ENCODE data around the gene PIGR. TPM values are rescaled to one million over a fixed set of nuclear protein-coding genes. Genes with fewer than 3 reads are reported as not detected.

Gene PIGR
- total and polyA plus RNA-seq, 5 donors from 2014 or later: not detected

GRCh38 chr1:206907304-206907991 lies 38.8 kb downstream of the PIGR start:
- Histone ChIP-seq H3K27ac (ENCODE audit: insufficient read depth, low read length, poor library complexity, severe bottlenecking) (peak overlapping the region; percentile 71), H3K9me3 (ENCODE audit: control insufficient read depth in 2 of 2, low read length in 2 of 2) (no peaks in the 10 kb centered on the region), H3K27me3 (ENCODE audit: control insufficient read depth, insufficient read depth, low read length) (no peaks in the 10 kb centered on the region), H3K4me1 (ENCODE audit: control insufficient read depth, insufficient read depth, low read length, poor library complexity, severe bottlenecking) (peaks cover 78% of the 10 kb centered on the region), H3K36me3 (ENCODE audit: control insufficient read depth, insufficient read depth, low read length) (peaks cover 89% of the 10 kb centered on the region), H3K4me3 (ENCODE audit: low read depth, low read length) (peak overlapping the region; percentile 19)
- DNase-seq (no peak), ATAC-seq (ENCODE audit: low read depth in 2 of 2) (no peak)
- Mint-ChIP-seq H3K4me3 (peak overlapping the region in 3 of 4 donors; percentile 58 to 89 (median 68)), H3K9me3 (no peaks in the 10 kb centered on the region), H3K4me1 (peaks cover 35 to 92% (median 67%) of the 10 kb centered on the region in 4 donors), H3K27me3 (no peaks in the 10 kb centered on the region), H3K27ac (peak overlapping the region; percentile 82 to 87 (median 86)), H3K36me3 (peaks cover 70% of the 10 kb centered on the region)

GRCh38 chr1:206905295-206906164 lies 40.7 kb downstream of the PIGR start:
- H3K27ac Mint-ChIP-seq: peak overlapping the region; percentile 82 to 99 (median 86)
- H3K36me3 Mint-ChIP-seq: peaks cover 60% of the 10 kb centered on the region
- ATAC-seq (ENCODE audit: low read depth in 2 of 2) (peak; percentile 63 to 72), DNase-seq (no peak)
- no peaks in the 10 kb centered on the region for H3K27me3 ChIP-seq (ENCODE audit: control insufficient read depth, insufficient read depth, low read length)
- no peaks in the 10 kb centered on the region for H3K27me3 Mint-ChIP-seq
- no peaks in the 10 kb centered on the region for H3K9me3 Mint-ChIP-seq
- H3K4me3 ChIP-seq (ENCODE audit: low read depth, low read length): peak overlapping the region; percentile 72
- no peaks in the 10 kb centered on the region for H3K9me3 ChIP-seq (ENCODE audit: control insufficient read depth in 2 of 2, low read length in 2 of 2)
- peaks cover 23 to 92% (median 57%) of the 10 kb centered on the region in 4 donors for H3K4me1 Mint-ChIP-seq
- peaks cover 70% of the 10 kb centered on the region for H3K36me3 ChIP-seq (ENCODE audit: control insufficient read depth, insufficient read depth, low read length)
- H3K27ac ChIP-seq (ENCODE audit: insufficient read depth, low read length, poor library complexity, severe bottlenecking): peak overlapping the region; percentile 51
- peak overlapping the region; percentile 52 to 93 (median 84) for H3K4me3 Mint-ChIP-seq
- H3K4me1 ChIP-seq (ENCODE audit: control insufficient read depth, insufficient read depth, low read length, poor library complexity, severe bottlenecking): peaks cover 62% of the 10 kb centered on the region

- Histone ChIP-seq H3K4me1 (ENCODE audit: control insufficient read depth, insufficient read depth, low read length, poor library complexity, severe bottlenecking) (peaks cover 53% of the 10 kb centered on the region), H3K4me3 (ENCODE audit: low read depth, low read length) (no peak overlapping the region), H3K36me3 (ENCODE audit: control insufficient read depth, insufficient read depth, low read length) (peaks cover 63% of the 10 kb centered on the region), H3K27ac (ENCODE audit: insufficient read depth, low read length, poor library complexity, severe bottlenecking) (peak overlapping the region; percentile 51), H3K9me3 (ENCODE audit: control insufficient read depth in 2 of 2, low read length in 2 of 2) (no peaks in the 10 kb centered on the region), H3K27me3 (ENCODE audit: control insufficient read depth, insufficient read depth, low read length) (no peaks in the 10 kb centered on the region)
- Mint-ChIP-seq H3K36me3 (peaks cover 58% of the 10 kb centered on the region), H3K27ac (peak overlapping the region; percentile 82 to 99 (median 86)), H3K9me3 (no peaks in the 10 kb centered on the region), H3K4me3 (peak overlapping the region in 3 of 4 donors; percentile 52 to 88 (median 80)), H3K4me1 (peaks cover 21 to 92% (median 60%) of the 10 kb centered on the region in 4 donors), H3K27me3 (no peaks in the 10 kb centered on the region)
- DNase-seq (no peak), ATAC-seq (ENCODE audit: low read depth in 2 of 2) (no peak)
These were observed 41.7 kb downstream of the PIGR start for GRCh38 chr1:206904423-206905142.

- DNase-seq (no peak), ATAC-seq (ENCODE audit: low read depth in 2 of 2) (no peak)
- Histone ChIP-seq H3K27ac (ENCODE audit: insufficient read depth, low read length, poor library complexity, severe bottlenecking) (no peak overlapping the region), H3K4me3 (ENCODE audit: low read depth, low read length) (no peak overlapping the region), H3K9me3 (ENCODE audit: control insufficient read depth in 2 of 2, low read length in 2 of 2) (no peaks in the 10 kb centered on the region), H3K36me3 (ENCODE audit: control insufficient read depth, insufficient read depth, low read length) (peaks cover 59% of the 10 kb centered on the region), H3K4me1 (ENCODE audit: control insufficient read depth, insufficient read depth, low read length, poor library complexity, severe bottlenecking) (peaks cover 45% of the 10 kb centered on the region), H3K27me3 (ENCODE audit: control insufficient read depth, insufficient read depth, low read length) (no peaks in the 10 kb centered on the region)
- H3K27ac Mint-ChIP-seq: peak overlapping the region in 2 of 3 donors; percentile 54 to 67
- H3K4me1 Mint-ChIP-seq: peaks cover 21 to 96% (median 57%) of the 10 kb centered on the region in 4 donors
- peaks cover 54% of the 10 kb centered on the region for H3K36me3 Mint-ChIP-seq
- H3K27me3 Mint-ChIP-seq: no peaks in the 10 kb centered on the region
- no peaks in the 10 kb centered on the region for H3K9me3 Mint-ChIP-seq
- H3K4me3 Mint-ChIP-seq: peak overlapping the region in 2 of 4 donors; percentile 45 to 88
These were observed 42.6 kb downstream of the PIGR start for GRCh38 chr1:206903687-206904086.

- H3K4me3 ChIP-seq (ENCODE audit: low read depth, low read length): no peak overlapping the region
- H3K36me3 Mint-ChIP-seq: peaks cover 48% of the 10 kb centered on the region
- no peak overlapping the region for H3K27ac ChIP-seq (ENCODE audit: insufficient read depth, low read length, poor library complexity, severe bottlenecking)
- no peaks in the 10 kb centered on the region for H3K9me3 ChIP-seq (ENCODE audit: control insufficient read depth in 2 of 2, low read length in 2 of 2)
- ATAC-seq (ENCODE audit: low read depth in 2 of 2) (no peak), DNase-seq (no peak)
- peaks cover 49% of the 10 kb centered on the region for H3K36me3 ChIP-seq (ENCODE audit: control insufficient read depth, insufficient read depth, low read length)
- H3K4me3 Mint-ChIP-seq: peak overlapping the region in 1 of 4 donors; percentile 33
- peaks cover 35% of the 10 kb centered on the region for H3K4me1 ChIP-seq (ENCODE audit: control insufficient read depth, insufficient read depth, low read length, poor library complexity, severe bottlenecking)
- peak overlapping the region; percentile 5 to 90 (median 54) for H3K27ac Mint-ChIP-seq
- no peaks in the 10 kb centered on the region for H3K27me3 ChIP-seq (ENCODE audit: control insufficient read depth, insufficient read depth, low read length)
- no peaks in the 10 kb centered on the region for H3K27me3 Mint-ChIP-seq
- peaks cover 14 to 94% (median 49%) of the 10 kb centered on the region in 4 donors for H3K4me1 Mint-ChIP-seq
- H3K9me3 Mint-ChIP-seq: no peaks in the 10 kb centered on the region
These were observed 43.6 kb downstream of the PIGR start for GRCh38 chr1:206902702-206903101.

GRCh38 chr1:206901944-206902343 lies 44.3 kb downstream of the PIGR start:
- H3K4me1 ChIP-seq (ENCODE audit: control insufficient read depth, insufficient read depth, low read length, poor library complexity, severe bottlenecking): peaks cover 28% of the 10 kb centered on the region
- H3K9me3 Mint-ChIP-seq: no peaks in the 10 kb centered on the region

GRCh38 chr1:206900149-206900548 lies 46.1 kb downstream of the PIGR start:
- peaks cover 9 to 84% (median 36%) of the 10 kb centered on the region in 4 donors for H3K4me1 Mint-ChIP-seq
- H3K27ac Mint-ChIP-seq: peak overlapping the region; percentile 44 to 81 (median 57)
- Histone ChIP-seq H3K36me3 (ENCODE audit: control insufficient read depth, insufficient read depth, low read length) (peaks cover 28% of the 10 kb centered on the region), H3K9me3 (ENCODE audit: control insufficient read depth in 2 of 2, low read length in 2 of 2) (no peaks in the 10 kb centered on the region), H3K4me3 (ENCODE audit: low read depth, low read length) (no peak overlapping the region), H3K4me1 (ENCODE audit: control insufficient read depth, insufficient read depth, low read length, poor library complexity, severe bottlenecking) (peaks cover 11% of the 10 kb centered on the region), H3K27me3 (ENCODE audit: control insufficient read depth, insufficient read depth, low read length) (no peaks in the 10 kb centered on the region), H3K27ac (ENCODE audit: insufficient read depth, low read length, poor library complexity, severe bottlenecking) (peak overlapping the region; percentile 18)
- H3K4me3 Mint-ChIP-seq: peak overlapping the region in 1 of 4 donors; percentile 5
- ATAC-seq (ENCODE audit: low read depth in 2 of 2) (no peak), DNase-seq (no peak)
- peaks cover 34% of the 10 kb centered on the region for H3K36me3 Mint-ChIP-seq
- no peaks in the 10 kb centered on the region for H3K27me3 Mint-ChIP-seq
- H3K9me3 Mint-ChIP-seq: peaks cover 0 to 1% (median 0%) of the 10 kb centered on the region in 7 donors

More at GRCh38 chr1:206901944-206902343, 44.3 kb downstream of the PIGR start:
- Mint-ChIP-seq H3K4me3 (no peak overlapping the region), H3K36me3 (peaks cover 48% of the 10 kb centered on the region), H3K27me3 (no peaks in the 10 kb centered on the region), H3K4me1 (peaks cover 14 to 94% (median 52%) of the 10 kb centered on the region in 4 donors), H3K27ac (peak overlapping the region in 2 of 3 donors; percentile 44 to 81)
- H3K36me3 ChIP-seq (ENCODE audit: control insufficient read depth, insufficient read depth, low read length): peaks cover 42% of the 10 kb centered on the region
- no peak overlapping the region for H3K27ac ChIP-seq (ENCODE audit: insufficient read depth, low read length, poor library complexity, severe bottlenecking)
- ATAC-seq (ENCODE audit: low read depth in 2 of 2) (no peak), DNase-seq (no peak)
- no peak overlapping the region for H3K4me3 ChIP-seq (ENCODE audit: low read depth, low read length)
- H3K27me3 ChIP-seq (ENCODE audit: control insufficient read depth, insufficient read depth, low read length): no peaks in the 10 kb centered on the region
- H3K9me3 ChIP-seq (ENCODE audit: control insufficient read depth in 2 of 2, low read length in 2 of 2): no peaks in the 10 kb centered on the region
